Astrocyte (in vitro differentiated cells and primary cell): ENCODE measurements around the gene ZBTB46. TPM values are rescaled to one million over a fixed set of nuclear protein-coding genes. Genes with fewer than 3 reads are reported as not detected.

Source experiments
- DNase-seq: peaks from one replicate; pipeline ENCODE4 v3.0.0-alpha.2; 2010; ENCODE audit warnings: low read depth
- FAIRE-seq: peaks from 2 replicates; lab custom pipeline; 2011; peaks lifted over from hg19 to GRCh38; lab: Jason Lieb, UNC
- H2AFZ ChIP-seq: 2 replicates; pipeline ENCODE4 v1.6.0; 2012; ENCODE audit warnings: low read depth, low read length, inconsistent platforms
- H3K27ac ChIP-seq: 2 replicates; pipeline ENCODE4 v1.5.1; 2011; ENCODE audit warnings: low read depth, low read length, inconsistent platforms
- H3K27me3 ChIP-seq: 2 replicates; pipeline ENCODE4 v1.6.0; 2011; ENCODE audit warnings: low read length, inconsistent platforms; ENCODE audit not compliant: insufficient read depth
- H3K36me3 ChIP-seq: 2 replicates; pipeline ENCODE4 v1.5.1; 2011; ENCODE audit warnings: low read length, inconsistent platforms; ENCODE audit not compliant: insufficient read depth
- H3K4me1 ChIP-seq: 2 replicates; pipeline ENCODE4 v1.5.1; 2011; ENCODE audit warnings: low read length, inconsistent platforms; ENCODE audit not compliant: insufficient read depth
- H3K4me2 ChIP-seq: 2 replicates; pipeline ENCODE4 v1.6.0; 2012; ENCODE audit warnings: low read length, inconsistent platforms
- H3K4me3 ChIP-seq: 2 replicates; pipeline ENCODE4 v1.5.1; 2011; ENCODE audit warnings: low read depth, mild to moderate bottlenecking, low read length, inconsistent platforms; ENCODE audit not compliant: insufficient read depth
- H3K79me2 ChIP-seq: 2 replicates; pipeline ENCODE4 v1.6.0; 2012; ENCODE audit warnings: mild to moderate bottlenecking, low read length, inconsistent platforms; ENCODE audit not compliant: insufficient read depth
- H3K9ac ChIP-seq: 2 replicates; pipeline ENCODE4 v1.6.0; 2012; ENCODE audit warnings: mild to moderate bottlenecking, low read length, inconsistent platforms
- H3K9me3 ChIP-seq: 2 replicates; pipeline ENCODE4 v1.5.1; 2012; ENCODE audit warnings: low read depth, mild to moderate bottlenecking, low read length, inconsistent platforms; ENCODE audit not compliant: insufficient read depth
- H4K20me1 ChIP-seq: 2 replicates; pipeline ENCODE4 v1.6.0; 2012; ENCODE audit warnings: low read length, inconsistent platforms; ENCODE audit not compliant: insufficient read depth
- H3K27ac Mint-ChIP-seq: one replicate; pipeline ENCODE4 v1.8.0; 2021; ENCODE audit warnings: mild to moderate bottlenecking, mixed read lengths; ENCODE audit not compliant: unreplicated experiment
- H3K27me3 Mint-ChIP-seq: one replicate; pipeline ENCODE4 v1.8.0; 2021; ENCODE audit warnings: low read depth, mixed read lengths; ENCODE audit not compliant: unreplicated experiment
- H3K36me3 Mint-ChIP-seq: one replicate; pipeline ENCODE4 v1.8.0; 2021; ENCODE audit warnings: low read depth, mixed read lengths; ENCODE audit not compliant: unreplicated experiment
- H3K4me1 Mint-ChIP-seq: one replicate; pipeline ENCODE4 v1.8.0; 2021; ENCODE audit warnings: low read depth, mixed read lengths; ENCODE audit not compliant: unreplicated experiment
- H3K4me3 Mint-ChIP-seq: one replicate; pipeline ENCODE4 v1.8.0; 2021; ENCODE audit warnings: mild to moderate bottlenecking, moderate library complexity, mixed read lengths; ENCODE audit not compliant: unreplicated experiment
- H3K9me3 Mint-ChIP-seq: one replicate; pipeline ENCODE4 v1.8.0; 2021; ENCODE audit warnings: mild to moderate bottlenecking, mixed read lengths; ENCODE audit not compliant: unreplicated experiment
- CTCF ChIP-seq: IDR thresholded peaks from 2 replicates; pipeline ENCODE4 v1.5.1; 2011; ENCODE audit warnings: low read depth, mild to moderate bottlenecking, inconsistent platforms, low read length, moderate library complexity; ENCODE audit not compliant: insufficient read depth
- EZH2 ChIP-seq: IDR thresholded peaks from 2 replicates; pipeline ENCODE4 v1.6.1; 2012; ENCODE audit warnings: mild to moderate bottlenecking, low read length, inconsistent platforms; ENCODE audit not compliant: insufficient read depth
- total RNA-seq: library from RNA; stranded (reverse); gene quantifications from 2 replicates; pipeline ENCODE4 v1.2.1, GENCODE V29; 2021

Gene ZBTB46
- total RNA-seq, 1 donor from 2014 or later = 13.9 TPM

- DNase-seq (no peak), FAIRE-seq (no peak)
- no peak overlapping the region for H3K4me3 Mint-ChIP-seq
- Histone ChIP-seq H3K27me3 (peaks cover 2% of the 10 kb centered on the region), H3K4me1 (peaks cover 26% of the 10 kb centered on the region), H3K27ac (no peak overlapping the region), H3K4me3 (no peak overlapping the region), H3K4me2 (no peak overlapping the region), H4K20me1 (peaks cover 7% of the 10 kb centered on the region), H3K9me3 (no peaks in the 10 kb centered on the region), H3K9ac (no peak overlapping the region), H3K36me3 (peaks cover 2% of the 10 kb centered on the region), H3K79me2 (peaks cover 20% of the 10 kb centered on the region), H2AFZ (no peak overlapping the region)
- no peak overlapping the region for H3K27ac Mint-ChIP-seq
- peaks cover 2% of the 10 kb centered on the region for H3K36me3 Mint-ChIP-seq
- H3K27me3 Mint-ChIP-seq = no peaks in the 10 kb centered on the region
- TF ChIP-seq EZH2 = no peak
- H3K4me1 Mint-ChIP-seq = peaks cover 11% of the 10 kb centered on the region
- H3K9me3 Mint-ChIP-seq = no peaks in the 10 kb centered on the region
Observed at GRCh38 chr20:63860325-63861051, 29.4 kb upstream of the ZBTB46 start.

- TF ChIP-seq EZH2 (no peak), CTCF (no peak)
- H3K4me2 ChIP-seq = peak overlapping the region; percentile 55
- Mint-ChIP-seq H3K4me1 (peaks cover 11% of the 10 kb centered on the region), H3K36me3 (peaks cover 2% of the 10 kb centered on the region), H3K27ac (peak overlapping the region; percentile 12), H3K9me3 (no peaks in the 10 kb centered on the region), H3K27me3 (no peaks in the 10 kb centered on the region), H3K4me3 (no peak overlapping the region)
- no peak overlapping the region for H2AFZ ChIP-seq
- H3K27ac ChIP-seq = no peak overlapping the region
- DNase-seq (no peak), FAIRE-seq (no peak)
- peaks cover 38% of the 10 kb centered on the region for H3K4me1 ChIP-seq
- no peaks in the 10 kb centered on the region for H3K9me3 ChIP-seq
- H3K27me3 ChIP-seq = peaks cover 4% of the 10 kb centered on the region
- peaks cover 7% of the 10 kb centered on the region for H4K20me1 ChIP-seq
- no peak overlapping the region for H3K4me3 ChIP-seq
- peak overlapping the region; percentile 5 for H3K9ac ChIP-seq
- H3K79me2 ChIP-seq = peaks cover 11% of the 10 kb centered on the region
- peaks cover 2% of the 10 kb centered on the region for H3K36me3 ChIP-seq
Observed at GRCh38 chr20:63859166-63859699, 28.2 kb upstream of the ZBTB46 start.

GRCh38 chr20:63858393-63859165, 27.5 kb upstream of the ZBTB46 start:
- Histone ChIP-seq H4K20me1 (peaks cover 3% of the 10 kb centered on the region), H3K79me2 (peaks cover 5% of the 10 kb centered on the region), H3K36me3 (peaks cover 2% of the 10 kb centered on the region), H3K9ac (peak overlapping the region; percentile 5), H3K9me3 (no peaks in the 10 kb centered on the region), H3K4me1 (peaks cover 37% of the 10 kb centered on the region), H3K4me2 (peak overlapping the region; percentile 55), H2AFZ (no peak overlapping the region), H3K27ac (no peak overlapping the region), H3K27me3 (peaks cover 4% of the 10 kb centered on the region), H3K4me3 (no peak overlapping the region)
- H3K27me3 Mint-ChIP-seq = no peaks in the 10 kb centered on the region
- H3K36me3 Mint-ChIP-seq = peaks cover 2% of the 10 kb centered on the region
- H3K4me3 Mint-ChIP-seq = no peak overlapping the region
- peak; percentile 25 for DNase-seq
- H3K27ac Mint-ChIP-seq = no peak overlapping the region
- FAIRE-seq = no peak
- no peaks in the 10 kb centered on the region for H3K9me3 Mint-ChIP-seq
- TF ChIP-seq EZH2 = no peak
- TF ChIP-seq CTCF = no peak
- H3K4me1 Mint-ChIP-seq = peaks cover 6% of the 10 kb centered on the region
